Hematopoietic multipotent progenitor cell treated with erythropoietin and hydrocortisone succinate and interleukin-3 and kit ligand, for 17 days (in vitro differentiated cells): ENCODE data around the gene FGF18.
"Not testable (repeated sequence)": the region's sequence is repeated elsewhere in the genome, so short reads cannot be mapped to it uniquely, and the experiment has no call there.

ENCODE experiments used
- DNase-seq: peaks from one replicate; pipeline ENCODE4 v3.0.0-alpha.2; 2015; ENCODE audit warnings: low spot score

FGF18 gene

GRCh38 chr5:171418982-171419687, at the start of gene FGF18:
FGF18 (plus strand) TSS chr5:171419647; CDS start chr5:171420200, 553 bp downstream.
- DNase-seq = no peak

- no peak for DNase-seq
Measured at GRCh38 chr5:171369898-171370297, 49.5 kb upstream of the FGF18 start.

- not testable (repeated sequence) for DNase-seq
Measured at GRCh38 chr5:171370881-171371280, 48.6 kb upstream of the FGF18 start.

GRCh38 chr5:171371326-171371725, 48.1 kb upstream of the FGF18 start:
- no peak for DNase-seq

GRCh38 chr5:171379961-171380360, 39.5 kb upstream of the FGF18 start:
- no peak for DNase-seq

GRCh38 chr5:171384416-171384815, 35.0 kb upstream of the FGF18 start:
- not testable (repeated sequence) for DNase-seq

GRCh38 chr5:171384999-171385398, 34.4 kb upstream of the FGF18 start:
- not testable (repeated sequence) for DNase-seq

GRCh38 chr5:171386006-171386671, 33.3 kb upstream of the FGF18 start:
- no peak for DNase-seq

GRCh38 chr5:171386861-171387344, 32.5 kb upstream of the FGF18 start:
- DNase-seq = no peak

GRCh38 chr5:171387345-171387969, 32.0 kb upstream of the FGF18 start, which contains the start of gene NPM1:
NPM1 (plus strand) TSS chr5:171387849; CDS start chr5:171387949, 100 bp downstream.
- peak; percentile 94 for DNase-seq

- peak; percentile 79 for DNase-seq
Measured at GRCh38 chr5:171387970-171388815, 31.3 kb upstream of the FGF18 start.

GRCh38 chr5:171388816-171389168, 30.7 kb upstream of the FGF18 start:
- no peak for DNase-seq

GRCh38 chr5:171390883-171391677, 28.4 kb upstream of the FGF18 start:
- no peak for DNase-seq

- no peak for DNase-seq
Measured at GRCh38 chr5:171391996-171392577, 27.4 kb upstream of the FGF18 start.

- no peak for DNase-seq
Measured at GRCh38 chr5:171392585-171393159, 26.8 kb upstream of the FGF18 start.

- DNase-seq = no peak
Measured at GRCh38 chr5:171395042-171395441, 24.4 kb upstream of the FGF18 start.

- not testable (repeated sequence) for DNase-seq
Measured at GRCh38 chr5:171396583-171396982, 22.9 kb upstream of the FGF18 start.

GRCh38 chr5:171397190-171397589, 22.3 kb upstream of the FGF18 start:
- no peak for DNase-seq

GRCh38 chr5:171397599-171397998, 21.8 kb upstream of the FGF18 start:
- no peak for DNase-seq

- not testable (repeated sequence) for DNase-seq
Measured at GRCh38 chr5:171398660-171399059, 20.8 kb upstream of the FGF18 start.
